ENCODE results near the gene FGFR3. TPM values are rescaled to one million over a fixed set of nuclear protein-coding genes. Genes with fewer than 3 reads are reported as not detected.

Gene FGFR3
- total RNA-seq, 4 donors from 2014 or later, result 0.22 to 1.3 (median 0.94) TPM; not detected in 1

- TF ChIP-seq CTCF (IDR thresholded peaks at IDR 0.05; ENCODE audit: low read depth), result no peak
These were observed 3.6 kb downstream of the FGFR3 start for GRCh38 chr4:1796486-1797204.

- no peak for TF ChIP-seq CTCF (IDR thresholded peaks at IDR 0.05; ENCODE audit: low read depth)
These were observed 4.3 kb downstream of the FGFR3 start for GRCh38 chr4:1797298-1797860.

GRCh38 chr4:1797861-1798579, 4.9 kb downstream of the FGFR3 start:
- no peak for TF ChIP-seq CTCF (IDR thresholded peaks at IDR 0.05; ENCODE audit: low read depth)

- TF ChIP-seq CTCF (IDR thresholded peaks at IDR 0.05; ENCODE audit: low read depth), result no peak
These were observed 5.7 kb downstream of the FGFR3 start for GRCh38 chr4:1798580-1799386.

GRCh38 chr4:1799387-1800375, 6.6 kb downstream of the FGFR3 start:
- TF ChIP-seq CTCF (IDR thresholded peaks at IDR 0.05; ENCODE audit: low read depth), result no peak

GRCh38 chr4:1800805-1801204, 7.7 kb downstream of the FGFR3 start:
- TF ChIP-seq CTCF (IDR thresholded peaks at IDR 0.05; ENCODE audit: low read depth), result no peak
